Kidney (tissue), 14 donors: ENCODE measurements around the gene CTNND2. TPM values are rescaled to one million over a fixed set of nuclear protein-coding genes. Genes with fewer than 3 reads are reported as not detected.

Experiments
- DNase-seq, 5 donors: peaks; one replicate each; pipeline ENCODE4 v3.0.0-alpha.2; 2013 to 2020
- FAIRE-seq: peaks from 2 replicates; lab custom pipeline; 2012; peaks lifted over from hg19 to GRCh38; lab: Jason Lieb, UNC
- H3K27ac ChIP-seq, 2 donors: one replicate each; pipeline ENCODE4 v1.7.0; 2013; ENCODE audit warnings: low read depth in 2 of 2, low read length in 2 of 2, inconsistent platforms in 1 of 2
- H3K27me3 ChIP-seq: one replicate; pipeline ENCODE4 v1.7.1; 2013; ENCODE audit warnings: low read length, inconsistent platforms; ENCODE audit not compliant: control insufficient read depth, insufficient read depth
- H3K36me3 ChIP-seq, 3 donors: one replicate each; pipeline versions ENCODE4 v1.7.0 to v1.7.1; 2013; ENCODE audit warnings: low read length in 3 of 3, control low read depth in 1 of 3, inconsistent platforms in 1 of 3; ENCODE audit not compliant: insufficient read depth in 3 of 3, control insufficient read depth in 2 of 3
- H3K4me1 ChIP-seq, 3 donors: one replicate each; pipeline versions ENCODE4 v1.7.0 to v1.7.1; 2013; ENCODE audit warnings: low read length in 3 of 3, inconsistent platforms in 1 of 3, low read depth in 1 of 3; ENCODE audit not compliant: control insufficient read depth in 2 of 3, insufficient read depth in 2 of 3
- H3K4me3 ChIP-seq, 3 donors: one replicate each; pipeline versions ENCODE4 v1.7.0 to v1.8.1; 2013; ENCODE audit warnings: low read length in 3 of 3, control low read depth in 1 of 3, inconsistent platforms in 1 of 3
- H3K9ac ChIP-seq, 3 donors: one replicate each; pipeline versions ENCODE4 v1.7.0 to v1.7.1; 2013; ENCODE audit warnings: low read length in 3 of 3, control low read depth in 1 of 3, inconsistent platforms in 1 of 3
- H3K9me3 ChIP-seq, 3 donors: one replicate each; pipeline versions ENCODE4 v1.7.0 to v1.7.1; 2013; ENCODE audit warnings: low read length in 3 of 3, control low read depth in 1 of 3, inconsistent platforms in 1 of 3; ENCODE audit not compliant: control insufficient read depth in 2 of 3, insufficient read depth in 1 of 3
- CTCF ChIP-seq: IDR thresholded peaks from 3 replicates; pipeline ENCODE4 v1.5.1; 2012; ENCODE audit warnings: mild to moderate bottlenecking, moderate library complexity, borderline replicate concordance; ENCODE audit not compliant: insufficient read depth; ENCODE audit errors: extremely low read depth
- intact Hi-C: fragments of 100-400 bp; cut with DNase I; formaldehyde crosslinking; loops from one replicate; pipeline ENCODE4 v1.11.1; 2022
- polyA plus RNA-seq: library from polyadenylated mRNA; stranded (reverse); fragments of 350-450 nt; fragmentation: Illumina TruSeq; extraction: RNeasy Lipid Tissue Mini Kit (QIAGEN cat#74804); gene quantifications from one replicate; pipeline ENCODE4 v1.2.3, GENCODE V29; 2014; ENCODE audit warnings: low read depth, low replicate concordance; ENCODE audit not compliant: insufficient read depth
- total RNA-seq: library from RNA; stranded (reverse); fragmentation: NEBNext Ultra II Directional; extraction: Animal tissue kit (Norgen Biotek cat#: 25700); gene quantifications from one replicate; pipeline ENCODE4 v1.2.1, GENCODE V29; 2021
- donor health status: control.
- donor health status: control.
- donor health status: control.
- donor health status: control.
- donor health status: control.
- donor health status: DM: yes; HTN: yes; CAD: no.
- donor health status: Normal renal cell carcinoma (clear cell type).

CTNND2 gene
- total and polyA plus RNA-seq, 2 donors from 2014 or later, result 0.15 to 0.79 TPM

- Histone ChIP-seq H3K27me3 (no peaks in the 10 kb centered on the region), H3K4me1 (no peaks in the 10 kb centered on the region), H3K36me3 (no peaks in the 10 kb centered on the region), H3K9ac (no peak overlapping the region), H3K9me3 (no peaks in the 10 kb centered on the region), H3K27ac (no peak overlapping the region), H3K4me3 (no peak overlapping the region)
- intact Hi-C loops, result no loop called here
- DNase-seq (no peak), FAIRE-seq (no peak)
- no peak for TF ChIP-seq CTCF
Measured at GRCh38 chr5:11622785-11623184, 281.5 kb downstream of the CTNND2 start.

- Histone ChIP-seq H3K27me3 (no peaks in the 10 kb centered on the region), H3K36me3 (no peaks in the 10 kb centered on the region), H3K9me3 (no peaks in the 10 kb centered on the region), H3K27ac (no peak overlapping the region), H3K4me3 (no peak overlapping the region), H3K4me1 (no peaks in the 10 kb centered on the region), H3K9ac (no peak overlapping the region)
- no peak for FAIRE-seq
- no peak for TF ChIP-seq CTCF
- no peak for DNase-seq
- intact Hi-C loops, result no loop called here
Measured at GRCh38 chr5:11620172-11620571, 284.1 kb downstream of the CTNND2 start.

- intact Hi-C loops, result no loop called here
- FAIRE-seq, result peak; percentile 47
- H3K27me3 ChIP-seq, result no peaks in the 10 kb centered on the region
- H3K36me3 ChIP-seq, result no peaks in the 10 kb centered on the region
- no peak overlapping the region for H3K9ac ChIP-seq
- no peaks in the 10 kb centered on the region for H3K4me1 ChIP-seq
- DNase-seq, result peak in 2 of 5 donors; percentile 44 to 46
- no peak for TF ChIP-seq CTCF
- no peak overlapping the region for H3K27ac ChIP-seq
- H3K9me3 ChIP-seq, result no peaks in the 10 kb centered on the region
- no peak overlapping the region for H3K4me3 ChIP-seq
Measured at GRCh38 chr5:11619339-11620024, 284.8 kb downstream of the CTNND2 start.
